Breast epithelium (tissue), 4 donors: Measurements from ENCODE around the gene ARAF. TPM values are rescaled to one million over a fixed set of nuclear protein-coding genes. Genes with fewer than 3 reads are reported as not detected.

Experiments
- DNase-seq, 2 donors: peaks; one replicate each; pipeline ENCODE4 v3.0.0-alpha.2; 2019; ENCODE audit warnings: low spot score in 2 of 2
- H3K27ac ChIP-seq, 2 donors: fragments of 200-600 bp; sonication (generic) in 1 of 2; one replicate each; pipeline ENCODE4 v1.5.1; 2016 to 2019; ENCODE audit warnings: mild to moderate bottlenecking in 1 of 2
- H3K27me3 ChIP-seq, 2 donors: fragments of 200-600 bp; sonication (generic) in 1 of 2; one replicate each; pipeline versions ENCODE4 v1.5.1 to v1.6.0; 2017 to 2019; ENCODE audit warnings: control low read depth in 1 of 2, mild to moderate bottlenecking in 1 of 2
- H3K36me3 ChIP-seq: fragments of 200-600 bp; one replicate; pipeline ENCODE4 v1.5.1; 2019
- H3K4me1 ChIP-seq, 2 donors: fragments of 200-600 bp; sonication (generic); one replicate each; pipeline ENCODE4 v1.5.1; 2016 to 2019; ENCODE audit warnings: control low read depth in 1 of 2
- H3K4me3 ChIP-seq, 3 donors: fragments of 200-600 bp; sonication (generic); 1 replicate in 2 of 3; 2 replicates in 1 of 3; pipeline ENCODE4 v1.5.1; 2016 to 2019; ENCODE audit warnings: mild to moderate bottlenecking in 3 of 3, moderate library complexity in 2 of 3
- H3K9me3 ChIP-seq, 2 donors: fragments of 200-600 bp; sonication (generic) in 1 of 2; one replicate each; pipeline ENCODE4 v1.5.1; 2016 to 2019; ENCODE audit warnings: control low read depth in 1 of 2
- POLR2A ChIP-seq: fragments of 450-650 bp; IDR thresholded peaks from one replicate; pipeline ENCODE4 v1.6.1; 2016; ENCODE audit warnings: antibody characterized with exemption, mild to moderate bottlenecking, moderate library complexity
- POLR2AphosphoS5 ChIP-seq, 3 donors: sonication (generic); formaldehyde crosslinking; IDR thresholded peaks; one replicate each; pipeline ENCODE4 v1.6.1; 2017; ENCODE audit warnings: antibody characterized with exemption in 3 of 3
- intact Hi-C: fragments of 100-400 bp; cut with DNase I; formaldehyde crosslinking; loops from one replicate; pipeline ENCODE4 v1.15.1; 2023; ENCODE audit warnings: low total_unique reads
- total RNA-seq, 3 donors: library from RNA; depleted of rRNA; stranded (reverse); fragments of >200 nt; gene quantifications; one replicate each; pipeline ENCODE4 v1.1.0, GENCODE V29; 2016
- TF ChIP-seq, protein P1 (sequence below), 3 donors: fragments of 450-650 bp; IDR thresholded peaks; one replicate each; pipeline ENCODE4 v1.5.1; 2016 to 2017; ENCODE audit warnings: antibody characterized with exemption in 3 of 3, mild to moderate bottlenecking in 3 of 3, moderate library complexity in 3 of 3

ARAF gene
- total RNA-seq, 3 donors from 2014 or later = 27.9 to 37.6 (median 30.6) TPM

- Histone ChIP-seq H3K27ac (peak overlapping the region; percentile 91 to 94), H3K36me3 (no peaks in the 10 kb centered on the region), H3K4me3 (peak overlapping the region; percentile 58 to 64 (median 62)), H3K9me3 (no peaks in the 10 kb centered on the region), H3K27me3 (peaks cover 0 to 21% of the 10 kb centered on the region in 2 donors), H3K4me1 (no peaks in the 10 kb centered on the region)
- TF ChIP-seq, protein P1, sequence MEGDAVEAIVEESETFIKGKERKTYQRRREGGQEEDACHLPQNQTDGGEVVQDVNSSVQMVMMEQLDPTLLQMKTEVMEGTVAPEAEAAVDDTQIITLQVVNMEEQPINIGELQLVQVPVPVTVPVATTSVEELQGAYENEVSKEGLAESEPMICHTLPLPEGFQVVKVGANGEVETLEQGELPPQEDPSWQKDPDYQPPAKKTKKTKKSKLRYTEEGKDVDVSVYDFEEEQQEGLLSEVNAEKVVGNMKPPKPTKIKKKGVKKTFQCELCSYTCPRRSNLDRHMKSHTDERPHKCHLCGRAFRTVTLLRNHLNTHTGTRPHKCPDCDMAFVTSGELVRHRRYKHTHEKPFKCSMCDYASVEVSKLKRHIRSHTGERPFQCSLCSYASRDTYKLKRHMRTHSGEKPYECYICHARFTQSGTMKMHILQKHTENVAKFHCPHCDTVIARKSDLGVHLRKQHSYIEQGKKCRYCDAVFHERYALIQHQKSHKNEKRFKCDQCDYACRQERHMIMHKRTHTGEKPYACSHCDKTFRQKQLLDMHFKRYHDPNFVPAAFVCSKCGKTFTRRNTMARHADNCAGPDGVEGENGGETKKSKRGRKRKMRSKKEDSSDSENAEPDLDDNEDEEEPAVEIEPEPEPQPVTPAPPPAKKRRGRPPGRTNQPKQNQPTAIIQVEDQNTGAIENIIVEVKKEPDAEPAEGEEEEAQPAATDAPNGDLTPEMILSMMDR (IDR thresholded peaks at IDR 0.05) = no peak
- TF ChIP-seq POLR2AphosphoS5 (IDR thresholded peaks at IDR 0.05) = no peak
- intact Hi-C loops = no loop called here
- DNase-seq = no peak
These were observed 649 bp upstream of the ARAF start for GRCh38 chrX:47560179-47560933.

DNA sequence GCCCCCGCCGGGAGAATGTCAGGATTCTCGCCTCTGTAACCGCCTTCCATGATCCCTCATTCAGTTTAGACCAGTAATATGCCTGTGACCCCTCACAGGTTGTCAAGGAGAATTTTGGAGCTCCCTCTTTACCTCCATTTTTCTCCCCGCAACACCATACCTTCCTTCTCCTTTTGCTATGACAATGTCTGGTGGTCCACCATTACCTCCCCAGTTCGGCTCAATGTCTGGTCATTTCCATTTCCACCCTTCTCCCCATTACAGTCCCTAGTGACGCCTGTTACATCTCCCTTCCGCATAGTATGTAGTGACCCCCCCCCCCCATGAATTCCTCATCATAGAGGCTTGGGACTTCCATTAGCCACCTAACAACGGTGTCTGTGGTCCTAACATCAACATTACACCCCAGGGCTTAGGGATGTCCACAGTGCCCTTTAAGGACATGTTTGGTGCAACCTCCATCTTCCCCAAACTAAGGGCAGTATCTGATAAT, 700 bp downstream of the ARAF start:
- Histone ChIP-seq H3K36me3 (no peaks in the 10 kb centered on the region), H3K27me3 (peaks cover 0 to 21% of the 10 kb centered on the region in 2 donors), H3K27ac (peak overlapping the region; percentile 91 to 94), H3K4me3 (peak overlapping the region; percentile 58 to 64 (median 62)), H3K4me1 (no peaks in the 10 kb centered on the region), H3K9me3 (no peaks in the 10 kb centered on the region)
- TF ChIP-seq, protein P1 (IDR thresholded peaks at IDR 0.05) = no peak
- TF ChIP-seq POLR2AphosphoS5 (IDR thresholded peaks at IDR 0.05) = no peak
- no peak for TF ChIP-seq POLR2A
- DNase-seq = no peak
- intact Hi-C loops = no loop called here

DNA sequence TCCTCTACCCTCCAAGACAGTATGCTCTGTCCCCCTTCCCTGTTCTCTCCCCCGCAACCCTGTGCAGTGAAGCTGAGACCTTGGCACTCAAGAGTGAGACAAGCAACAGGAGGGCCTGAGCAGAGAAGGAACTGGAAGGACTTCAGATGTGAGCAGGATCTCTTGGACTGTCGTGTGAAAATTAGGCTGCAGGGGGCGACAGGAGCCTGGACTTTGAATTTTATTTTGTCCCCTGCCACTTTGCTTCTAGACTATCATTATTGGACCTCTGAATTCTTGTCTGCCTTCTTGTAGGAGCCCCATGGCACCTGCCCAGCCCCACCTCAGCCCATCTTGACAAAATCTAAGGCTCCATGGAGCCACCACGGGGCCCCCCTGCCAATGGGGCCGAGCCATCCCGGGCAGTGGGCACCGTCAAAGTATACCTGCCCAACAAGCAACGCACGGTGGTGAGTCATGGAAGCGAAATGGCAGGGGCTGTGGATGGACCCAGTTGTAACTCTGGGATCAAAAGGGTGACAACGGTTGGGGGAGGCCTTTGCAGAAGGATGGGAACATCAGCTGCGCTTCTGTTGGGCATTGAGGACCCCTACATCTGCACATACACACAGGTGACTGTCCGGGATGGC, 1.7 kb downstream of the ARAF start:
- Histone ChIP-seq H3K27ac (no peak overlapping the region), H3K4me3 (no peak overlapping the region), H3K27me3 (peaks cover 0 to 11% of the 10 kb centered on the region in 2 donors), H3K4me1 (no peaks in the 10 kb centered on the region), H3K9me3 (no peaks in the 10 kb centered on the region), H3K36me3 (no peaks in the 10 kb centered on the region)
- intact Hi-C loops = no loop called here
- TF ChIP-seq POLR2AphosphoS5 (IDR thresholded peaks at IDR 0.05) (no peak), POLR2A (no peak)
- TF ChIP-seq, protein P1 (IDR thresholded peaks at IDR 0.05) = no peak
- no peak for DNase-seq

DNA sequence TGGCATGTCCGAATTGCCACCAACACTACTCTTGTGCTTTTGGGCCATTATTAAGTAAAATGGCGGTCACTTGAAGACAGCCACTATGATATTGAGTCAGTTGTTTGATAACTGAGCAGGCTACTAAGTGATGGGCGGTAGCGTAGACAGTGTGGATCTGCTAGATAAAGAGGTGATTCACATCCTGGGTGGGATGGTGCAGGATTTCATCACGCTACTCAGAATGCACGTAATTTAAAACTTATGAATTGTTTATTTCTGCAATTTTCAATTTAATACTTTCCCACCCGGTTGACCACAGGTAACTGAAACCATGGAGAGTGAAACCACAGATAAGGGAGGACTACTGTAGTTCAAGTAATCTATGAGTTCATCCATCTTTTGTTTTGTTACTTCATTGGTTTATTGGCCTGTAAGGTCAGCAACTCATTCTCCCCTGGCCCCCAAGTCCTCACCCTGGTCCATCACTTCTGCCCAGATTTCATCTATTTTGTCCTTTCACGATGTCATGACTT, 2.9 kb downstream of the ARAF start:
- H3K27ac ChIP-seq = no peak overlapping the region
- no peaks in the 10 kb centered on the region for H3K9me3 ChIP-seq
- H3K36me3 ChIP-seq = no peaks in the 10 kb centered on the region
- intact Hi-C loops = no loop called here
- no peak for DNase-seq
- H3K4me1 ChIP-seq = no peaks in the 10 kb centered on the region
- TF ChIP-seq POLR2A (no peak), POLR2AphosphoS5 (IDR thresholded peaks at IDR 0.05) (no peak)
- TF ChIP-seq, protein P1 (IDR thresholded peaks at IDR 0.05) = no peak
- H3K4me3 ChIP-seq = no peak overlapping the region
- H3K27me3 ChIP-seq = peaks cover 0 to 6% of the 10 kb centered on the region in 2 donors
